GM12878 (cell line): ENCODE measurements around the gene XDH. TPM values are rescaled to one million over a fixed set of nuclear protein-coding genes. Genes with fewer than 3 reads are reported as not detected.

Source experiments
- DPF2 ChIP-seq: fragments of 450-650 bp; IDR thresholded peaks from 2 replicates; pipeline ENCODE4 v1.6.1; 2017; ENCODE audit warnings: mild to moderate bottlenecking
- PML ChIP-seq: IDR thresholded peaks from 2 replicates; pipeline ENCODE4 v1.6.1; 2012; ENCODE audit warnings: low read length, inconsistent platforms
- RAD51 ChIP-seq: fragments of 450-650 bp; IDR thresholded peaks from 2 replicates; pipeline ENCODE4 v1.6.1; 2016; ENCODE audit warnings: moderate library complexity, mild to moderate bottlenecking, inconsistent platforms
- RCOR1 ChIP-seq: conservative IDR thresholded peaks from 2 replicates; pipeline ENCODE4 v1.6.1; 2012; ENCODE audit warnings: low read depth, low read length, improper control_type of control experiment
- polyA plus RNA-seq, 11 experiments: library from polyadenylated mRNA; depleted of rRNA in 4 of 11; unstranded in 6 of 11; stranded (reverse) in 5 of 11; fragments of >200 nt; fragmentation: Nextera tagmentation in 4 of 11; fragmentation: Illumina TruSeq in 1 of 11; extraction: Ambion mirVana in 4 of 11; extraction: Trizol in 1 of 11; gene quantifications; 1 replicate in 1 of 11; 2 replicates in 10 of 11; pipeline versions ENCODE4 v1.2.1 to v1.2.3, GENCODE V29; 2011 to 2016; ENCODE audit warnings: inconsistent platforms in 2 of 11, missing spikeins in 2 of 11, low read depth in 1 of 11
- total RNA-seq, 4 experiments: library from RNA; depleted of rRNA in 3 of 4; stranded (reverse); fragments of >200 nt in 3 of 4; fragmentation: Illumina TruSeq in 1 of 4; extraction: Trizol in 1 of 4; gene quantifications; 2 replicates each; pipeline versions ENCODE4 v1.2.1 to v1.2.3, GENCODE V29; 2013 to 2021
- TF ChIP-seq, protein P1 (sequence below): IDR thresholded peaks from 2 replicates; pipeline ENCODE4 v1.6.1; 2012; ENCODE audit warnings: improper control_type of control experiment, low read depth, low read length; ENCODE audit not compliant: insufficient replicate concordance
- TF ChIP-seq, protein P2 (sequence below): IDR thresholded peaks from 2 replicates; pipeline ENCODE4 v1.6.1; 2012; ENCODE audit warnings: low read length, inconsistent platforms
- TF ChIP-seq, protein P3 (sequence below): fragments of 450-650 bp; conservative IDR thresholded peaks from 2 replicates; pipeline ENCODE4 v1.6.1; 2017; ENCODE audit warnings: mild to moderate bottlenecking, moderate library complexity

Gene XDH
- total and polyA plus RNA-seq, 10 of the 15 experiments (the other 5 are each of a cell fraction or from before 2014, with no cell fraction given): 0.01 TPM; not detected in 9

DNA sequence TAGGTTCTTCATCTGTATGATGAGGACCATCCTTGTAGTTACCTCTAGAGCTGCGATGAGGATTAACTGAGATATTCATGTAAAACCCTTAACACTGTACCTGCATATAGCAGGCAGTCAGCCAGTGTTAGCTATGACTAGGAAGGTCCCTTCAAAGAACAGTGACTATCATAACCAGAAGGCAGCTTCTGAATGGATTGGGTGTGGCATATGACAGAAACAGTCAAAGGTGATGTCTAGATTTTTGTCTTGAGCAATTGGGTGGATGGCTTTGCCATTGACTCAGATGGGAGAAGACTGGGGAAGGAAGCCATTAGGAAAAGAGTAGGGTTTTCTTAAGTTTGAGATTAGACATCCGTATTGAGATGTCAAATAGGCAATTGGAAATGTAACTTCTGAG lies 15.7 kb downstream of the XDH start (continued):
- TF ChIP-seq DPF2: no peak
- no peak for TF ChIP-seq RAD51
- TF ChIP-seq, protein P1, sequence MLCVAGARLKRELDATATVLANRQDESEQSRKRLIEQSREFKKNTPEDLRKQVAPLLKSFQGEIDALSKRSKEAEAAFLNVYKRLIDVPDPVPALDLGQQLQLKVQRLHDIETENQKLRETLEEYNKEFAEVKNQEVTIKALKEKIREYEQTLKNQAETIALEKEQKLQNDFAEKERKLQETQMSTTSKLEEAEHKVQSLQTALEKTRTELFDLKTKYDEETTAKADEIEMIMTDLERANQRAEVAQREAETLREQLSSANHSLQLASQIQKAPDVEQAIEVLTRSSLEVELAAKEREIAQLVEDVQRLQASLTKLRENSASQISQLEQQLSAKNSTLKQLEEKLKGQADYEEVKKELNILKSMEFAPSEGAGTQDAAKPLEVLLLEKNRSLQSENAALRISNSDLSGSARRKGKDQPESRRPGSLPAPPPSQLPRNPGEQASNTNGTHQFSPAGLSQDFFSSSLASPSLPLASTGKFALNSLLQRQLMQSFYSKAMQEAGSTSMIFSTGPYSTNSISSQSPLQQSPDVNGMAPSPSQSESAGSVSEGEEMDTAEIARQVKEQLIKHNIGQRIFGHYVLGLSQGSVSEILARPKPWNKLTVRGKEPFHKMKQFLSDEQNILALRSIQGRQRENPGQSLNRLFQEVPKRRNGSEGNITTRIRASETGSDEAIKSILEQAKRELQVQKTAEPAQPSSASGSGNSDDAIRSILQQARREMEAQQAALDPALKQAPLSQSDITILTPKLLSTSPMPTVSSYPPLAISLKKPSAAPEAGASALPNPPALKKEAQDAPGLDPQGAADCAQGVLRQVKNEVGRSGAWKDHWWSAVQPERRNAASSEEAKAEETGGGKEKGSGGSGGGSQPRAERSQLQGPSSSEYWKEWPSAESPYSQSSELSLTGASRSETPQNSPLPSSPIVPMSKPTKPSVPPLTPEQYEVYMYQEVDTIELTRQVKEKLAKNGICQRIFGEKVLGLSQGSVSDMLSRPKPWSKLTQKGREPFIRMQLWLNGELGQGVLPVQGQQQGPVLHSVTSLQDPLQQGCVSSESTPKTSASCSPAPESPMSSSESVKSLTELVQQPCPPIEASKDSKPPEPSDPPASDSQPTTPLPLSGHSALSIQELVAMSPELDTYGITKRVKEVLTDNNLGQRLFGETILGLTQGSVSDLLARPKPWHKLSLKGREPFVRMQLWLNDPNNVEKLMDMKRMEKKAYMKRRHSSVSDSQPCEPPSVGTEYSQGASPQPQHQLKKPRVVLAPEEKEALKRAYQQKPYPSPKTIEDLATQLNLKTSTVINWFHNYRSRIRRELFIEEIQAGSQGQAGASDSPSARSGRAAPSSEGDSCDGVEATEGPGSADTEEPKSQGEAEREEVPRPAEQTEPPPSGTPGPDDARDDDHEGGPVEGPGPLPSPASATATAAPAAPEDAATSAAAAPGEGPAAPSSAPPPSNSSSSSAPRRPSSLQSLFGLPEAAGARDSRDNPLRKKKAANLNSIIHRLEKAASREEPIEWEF: no peak
- TF ChIP-seq, protein P2, sequence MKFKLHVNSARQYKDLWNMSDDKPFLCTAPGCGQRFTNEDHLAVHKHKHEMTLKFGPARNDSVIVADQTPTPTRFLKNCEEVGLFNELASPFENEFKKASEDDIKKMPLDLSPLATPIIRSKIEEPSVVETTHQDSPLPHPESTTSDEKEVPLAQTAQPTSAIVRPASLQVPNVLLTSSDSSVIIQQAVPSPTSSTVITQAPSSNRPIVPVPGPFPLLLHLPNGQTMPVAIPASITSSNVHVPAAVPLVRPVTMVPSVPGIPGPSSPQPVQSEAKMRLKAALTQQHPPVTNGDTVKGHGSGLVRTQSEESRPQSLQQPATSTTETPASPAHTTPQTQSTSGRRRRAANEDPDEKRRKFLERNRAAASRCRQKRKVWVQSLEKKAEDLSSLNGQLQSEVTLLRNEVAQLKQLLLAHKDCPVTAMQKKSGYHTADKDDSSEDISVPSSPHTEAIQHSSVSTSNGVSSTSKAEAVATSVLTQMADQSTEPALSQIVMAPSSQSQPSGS: no peak
- no peak for TF ChIP-seq PML
- TF ChIP-seq, protein P3, sequence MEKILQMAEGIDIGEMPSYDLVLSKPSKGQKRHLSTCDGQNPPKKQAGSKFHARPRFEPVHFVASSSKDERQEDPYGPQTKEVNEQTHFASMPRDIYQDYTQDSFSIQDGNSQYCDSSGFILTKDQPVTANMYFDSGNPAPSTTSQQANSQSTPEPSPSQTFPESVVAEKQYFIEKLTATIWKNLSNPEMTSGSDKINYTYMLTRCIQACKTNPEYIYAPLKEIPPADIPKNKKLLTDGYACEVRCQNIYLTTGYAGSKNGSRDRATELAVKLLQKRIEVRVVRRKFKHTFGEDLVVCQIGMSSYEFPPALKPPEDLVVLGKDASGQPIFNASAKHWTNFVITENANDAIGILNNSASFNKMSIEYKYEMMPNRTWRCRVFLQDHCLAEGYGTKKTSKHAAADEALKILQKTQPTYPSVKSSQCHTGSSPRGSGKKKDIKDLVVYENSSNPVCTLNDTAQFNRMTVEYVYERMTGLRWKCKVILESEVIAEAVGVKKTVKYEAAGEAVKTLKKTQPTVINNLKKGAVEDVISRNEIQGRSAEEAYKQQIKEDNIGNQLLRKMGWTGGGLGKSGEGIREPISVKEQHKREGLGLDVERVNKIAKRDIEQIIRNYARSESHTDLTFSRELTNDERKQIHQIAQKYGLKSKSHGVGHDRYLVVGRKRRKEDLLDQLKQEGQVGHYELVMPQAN: no peak
- no peak for TF ChIP-seq RCOR1
